Prostate gland (tissue), 2 donors: ENCODE data around the gene BIN1. TPM values are rescaled to one million over a fixed set of nuclear protein-coding genes. Genes with fewer than 3 reads are reported as not detected.

Experiments
- DNase-seq: peaks from one replicate; pipeline ENCODE4 v3.0.0-alpha.2; 2019; ENCODE audit warnings: low spot score
- H3K27ac ChIP-seq, 2 donors: fragments of 200-600 bp; sonication (generic); 2 replicates each; pipeline ENCODE4 v1.5.1; 2017 to 2019
- H3K27me3 ChIP-seq: fragments of 200-600 bp; sonication (generic); replicated peaks from 2 replicates; pipeline ENCODE4 v1.5.1; 2019; ENCODE audit not compliant: insufficient read depth
- H3K36me3 ChIP-seq, 2 donors: fragments of 200-600 bp; sonication (generic); 1 replicate in 1 of 2; 2 replicates in 1 of 2; pipeline versions ENCODE4 v1.5.1 to v1.8.1; 2017 to 2019
- H3K4me1 ChIP-seq: fragments of 200-600 bp; sonication (generic); replicated peaks from 2 replicates; pipeline ENCODE4 v1.5.1; 2019
- H3K4me3 ChIP-seq, 2 donors: fragments of 200-600 bp; sonication (generic); 2 replicates each; pipeline ENCODE4 v1.5.1; 2017 to 2019
- H3K9me3 ChIP-seq: fragments of 200-600 bp; sonication (generic); 2 replicates; pipeline ENCODE4 v1.5.1; 2017
- CTCF ChIP-seq, 4 experiments: fragments of 200-600 bp in 2 of 4; fragments of 450-650 bp in 2 of 4; sonication (generic) in 2 of 4; IDR thresholded peaks; 1 replicate in 3 of 4; 2 replicates in 1 of 4; pipeline ENCODE4 v1.5.1; 2016 to 2019; ENCODE audit warnings: antibody characterized with exemption in 4 of 4, mild to moderate bottlenecking in 2 of 4, moderate library complexity in 2 of 4
- POLR2A ChIP-seq: fragments of 450-650 bp; IDR thresholded peaks from one replicate; pipeline ENCODE4 v1.6.1; 2016; ENCODE audit warnings: antibody characterized with exemption, mild to moderate bottlenecking
- POLR2AphosphoS5 ChIP-seq: sonication (generic); formaldehyde crosslinking; IDR thresholded peaks from one replicate; pipeline ENCODE4 v1.6.1; 2017; ENCODE audit warnings: antibody characterized with exemption
- WGBS: methylation state at CpG from one replicate; pipeline ENCODE4 v1.1.5; 2018; 5-methylcytosine and 5-hydroxymethylcytosine counted together
- intact Hi-C: fragments of 100-400 bp; cut with DNase I; formaldehyde crosslinking; loops from one replicate; pipeline ENCODE4 v1.14.2; 2022
- total RNA-seq, 2 donors: library from RNA; depleted of rRNA; stranded (reverse); fragments of >200 nt; gene quantifications; one replicate each; pipeline ENCODE4 v1.1.0, GENCODE V29; 2016

BIN1 gene
- total RNA-seq, 2 donors from 2014 or later, result 65.6 to 70.1 TPM

DNA sequence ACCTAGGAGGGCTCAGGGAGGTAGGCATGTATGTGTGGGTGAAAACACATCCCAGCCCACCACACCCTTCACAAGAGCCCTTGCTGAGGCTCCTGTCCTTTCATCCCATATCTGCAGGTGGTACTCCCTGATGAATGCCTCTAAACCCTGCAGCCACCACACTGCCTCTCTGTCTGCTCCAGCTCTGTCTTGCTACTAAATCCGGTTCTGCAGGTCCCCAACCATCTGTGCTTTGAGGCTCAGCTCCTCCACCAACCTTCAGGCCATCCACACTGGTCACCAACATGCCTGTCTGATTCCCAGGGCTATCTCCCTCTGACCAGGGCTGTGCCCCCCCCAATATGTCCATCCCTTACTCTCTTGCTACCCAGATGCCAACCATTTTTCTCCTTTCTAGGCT lies 92.7 kb downstream of the BIN1 start:
- no peak overlapping the region for H3K27ac ChIP-seq
- no peak for DNase-seq
- intact Hi-C loops, result no loop called here
- H3K4me1 ChIP-seq, result no peaks in the 10 kb centered on the region
- TF ChIP-seq POLR2AphosphoS5 (no peak), POLR2A (no peak), CTCF (IDR thresholded peaks at IDR 0.05) (no peak)
- no peaks in the 10 kb centered on the region for H3K9me3 ChIP-seq
- H3K27me3 ChIP-seq, result no peaks in the 10 kb centered on the region
- H3K4me3 ChIP-seq, result no peak overlapping the region
- 71% methylated on average over 1 of the region's 1 CpG for WGBS
- no peaks in the 10 kb centered on the region for H3K36me3 ChIP-seq

GRCh38 chr2:127012868-127013267 lies 94.1 kb downstream of the BIN1 start:
- 75% methylated on average over 7 of the region's 7 CpGs for WGBS
- Histone ChIP-seq H3K4me1 (no peaks in the 10 kb centered on the region), H3K27ac (no peak overlapping the region), H3K4me3 (no peak overlapping the region), H3K27me3 (no peaks in the 10 kb centered on the region), H3K36me3 (no peaks in the 10 kb centered on the region), H3K9me3 (no peaks in the 10 kb centered on the region)
- DNase-seq, result no peak
- intact Hi-C loops, result no loop called here
- TF ChIP-seq CTCF (IDR thresholded peaks at IDR 0.05) (no peak), POLR2AphosphoS5 (no peak), POLR2A (no peak)

DNA sequence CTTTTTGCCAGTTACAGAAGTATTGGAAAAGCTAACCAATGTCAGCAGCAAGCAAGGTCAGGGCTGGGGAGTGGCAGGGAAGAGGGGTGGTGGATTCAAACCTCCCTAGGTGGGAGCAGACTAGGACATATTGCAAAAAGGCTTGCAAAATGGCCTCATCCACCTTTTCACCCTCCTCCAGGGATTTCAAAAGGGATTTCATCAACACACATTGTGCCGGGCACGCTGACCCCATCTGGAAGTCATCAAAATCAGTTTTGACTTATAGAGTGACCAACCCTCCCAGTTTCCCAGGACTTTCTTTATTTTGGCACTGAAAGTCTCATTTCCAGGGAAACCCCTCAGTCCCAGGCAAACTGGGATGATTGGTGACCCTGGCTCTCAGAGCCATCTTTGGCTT lies 94.7 kb downstream of the BIN1 start:
- no peak overlapping the region for H3K27ac ChIP-seq
- WGBS, result 62% methylated on average over 2 of the region's 2 CpGs
- H3K9me3 ChIP-seq, result no peaks in the 10 kb centered on the region
- H3K36me3 ChIP-seq, result no peaks in the 10 kb centered on the region
- H3K27me3 ChIP-seq, result no peaks in the 10 kb centered on the region
- H3K4me3 ChIP-seq, result no peak overlapping the region
- no peaks in the 10 kb centered on the region for H3K4me1 ChIP-seq
- TF ChIP-seq CTCF (IDR thresholded peaks at IDR 0.05) (no peak), POLR2AphosphoS5 (no peak), POLR2A (no peak)
- DNase-seq, result no peak
- intact Hi-C loops, result no loop called here

DNA sequence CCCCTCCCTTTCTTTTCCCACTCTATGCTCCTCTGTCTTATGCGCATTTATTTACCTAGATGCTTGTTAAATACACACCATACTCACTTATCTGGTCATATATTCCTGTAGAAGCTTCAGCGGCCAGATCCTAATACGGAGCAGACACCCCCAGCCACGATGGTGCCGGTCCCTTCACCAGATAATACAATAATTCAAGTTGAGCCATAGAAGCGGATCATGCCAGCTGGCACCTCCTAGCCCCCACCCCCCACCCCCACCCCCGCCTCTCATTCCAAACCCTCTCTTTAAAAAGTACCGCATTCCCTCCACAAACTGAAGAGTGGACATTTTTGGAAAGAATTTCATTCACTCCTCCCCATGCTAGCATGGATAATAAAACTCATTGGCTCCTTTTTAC lies 95.2 kb downstream of the BIN1 start:
- intact Hi-C loops, result no loop called here
- Histone ChIP-seq H3K4me3 (no peak overlapping the region), H3K27me3 (no peaks in the 10 kb centered on the region), H3K4me1 (no peaks in the 10 kb centered on the region), H3K27ac (no peak overlapping the region), H3K36me3 (no peaks in the 10 kb centered on the region), H3K9me3 (no peaks in the 10 kb centered on the region)
- DNase-seq, result no peak
- TF ChIP-seq CTCF (IDR thresholded peaks at IDR 0.05), result no peak
- TF ChIP-seq POLR2A, result no peak
- TF ChIP-seq POLR2AphosphoS5, result no peak
- WGBS, result 17% methylated on average over 8 of the region's 8 CpGs

- Histone ChIP-seq H3K27me3 (no peaks in the 10 kb centered on the region), H3K9me3 (no peaks in the 10 kb centered on the region), H3K36me3 (no peaks in the 10 kb centered on the region), H3K27ac (no peak overlapping the region), H3K4me1 (no peaks in the 10 kb centered on the region), H3K4me3 (no peak overlapping the region)
- no peak for TF ChIP-seq POLR2AphosphoS5
- no peak for TF ChIP-seq POLR2A
- no peak for TF ChIP-seq CTCF (IDR thresholded peaks at IDR 0.05)
- 31% methylated on average over 2 of the region's 2 CpGs for WGBS
- no peak for DNase-seq
- intact Hi-C loops, result no loop called here
Observed at GRCh38 chr2:127011231-127011661, 95.7 kb downstream of the BIN1 start.
